ENCODE data around the gene EIF5A. TPM values are rescaled to one million over a fixed set of nuclear protein-coding genes. Genes with fewer than 3 reads are reported as not detected.
A peak's percentile ranks its signal among the peaks of the same experiment; 100 is the strongest.
"Not testable (repeated sequence)": the region's sequence is repeated elsewhere in the genome, so short reads cannot be mapped to it uniquely, and the experiment has no call there.

Gene EIF5A
- polyA plus RNA-seq, 1 donor (not counting 4 experiments of a cell fraction or from before 2014, with no cell fraction given) = 948 TPM

DNA sequence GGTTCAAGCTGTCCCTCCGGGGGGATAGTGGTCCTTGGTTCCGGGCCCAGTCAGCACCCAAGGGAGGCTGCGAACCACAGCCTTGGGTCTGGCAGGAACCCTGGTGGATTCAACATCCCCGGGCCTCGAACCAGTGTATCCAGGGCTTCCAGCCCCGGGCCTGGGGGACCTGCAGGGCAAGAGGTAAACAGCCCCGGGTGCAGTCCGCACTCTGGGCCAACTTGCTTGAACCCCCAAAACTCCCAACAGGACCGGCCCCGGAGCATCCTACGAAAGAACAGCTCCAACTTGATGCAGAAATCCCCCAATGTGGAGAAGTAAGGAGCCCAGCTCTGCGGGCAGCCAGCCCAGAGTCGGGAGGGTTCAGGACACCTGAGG is 23.2 kb downstream of the EIF5A start:
- Histone ChIP-seq H3K9ac (ENCODE audit: control insufficient read depth, extremely low read depth, insufficient read depth, low read length) (peak overlapping the region; percentile 91), H3K4me1 (ENCODE audit: control insufficient read depth, extremely low read depth, insufficient read depth, low read length) (peaks cover 8% of the 10 kb centered on the region), H3K9me3 (ENCODE audit: control insufficient read depth, low read depth, low read length) (no peaks in the 10 kb centered on the region), H3K27me3 (ENCODE audit: control insufficient read depth, extremely low read depth, insufficient read depth, low read length) (no peaks in the 10 kb centered on the region), H4K20me1 (ENCODE audit: control insufficient read depth, extremely low read depth, insufficient read depth, low read length) (no peaks in the 10 kb centered on the region), H3K9me1 (ENCODE audit: control insufficient read depth, extremely low read depth, insufficient read depth, low read length) (peaks cover 2% of the 10 kb centered on the region), H3K79me2 (ENCODE audit: control insufficient read depth, insufficient read depth, low read length) (peaks cover 17% of the 10 kb centered on the region), H3K4me3 (ENCODE audit: control insufficient read depth in 2 of 3, extremely low read depth in 1 of 3, insufficient read depth in 2 of 3, low read depth in 1 of 3, low read length in 3 of 3) (peak overlapping the region; percentile 34 to 95 (median 90)), H2AFZ (ENCODE audit: control insufficient read depth, low read length) (peak overlapping the region; percentile 84), H3K27ac (ENCODE audit: control insufficient read depth, insufficient read depth, low read length) (peak overlapping the region; percentile 20), H3K4me2 (ENCODE audit: control insufficient read depth, extremely low read depth, insufficient read depth, low read depth, low read length) (peak overlapping the region; percentile 99), H3K36me3 (ENCODE audit: control insufficient read depth in 2 of 2, extremely low read depth in 1 of 2, insufficient read depth in 2 of 2, low read length in 2 of 2) (peaks cover 8 to 14% of the 10 kb centered on the region in 2 experiments)
- no peak for FAIRE-seq
- dilution Hi-C loops (cut with MboI; ENCODE audit: extremely low pct_ligation_motif_present, low sequenced_read_pairs) = no loop called here
- TF ChIP-seq CTCF (optimal IDR thresholded peaks at IDR 0.05 in 1 of 3, IDR thresholded peaks at IDR 0.05 in 1 of 3, conservative IDR thresholded peaks at IDR 0.05 in 1 of 3; ENCODE audit: extremely low read depth in 1 of 3, insufficient read depth in 2 of 3, low read length in 3 of 3) (no peak), EZH2 (IDR thresholded peaks at IDR 0.05; ENCODE audit: low read length) (no peak)
- DNase-seq (ENCODE audit: low read depth, low spot score) = no peak

DNA sequence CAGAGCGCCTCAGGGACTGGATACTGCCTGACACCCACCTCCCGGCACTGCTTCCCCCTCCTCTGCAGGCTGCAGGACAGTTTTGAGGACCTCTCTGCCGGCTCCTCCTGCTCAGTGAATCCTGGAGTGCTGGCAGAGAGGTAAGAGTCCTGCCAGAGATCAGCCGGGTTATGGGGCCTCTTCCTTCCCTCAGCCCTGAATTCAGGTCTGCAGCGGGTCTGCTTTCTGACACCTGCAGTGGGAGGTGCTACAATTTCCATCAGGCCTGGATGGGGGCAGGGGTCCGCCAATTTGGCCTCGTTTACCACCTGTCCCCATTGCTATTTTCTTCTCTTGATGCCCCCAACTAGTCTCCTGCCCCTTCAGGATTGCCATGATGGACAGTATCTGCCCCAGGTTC is 24.7 kb downstream of the EIF5A start:
- no peak overlapping the region for H3K9ac ChIP-seq (ENCODE audit: control insufficient read depth, extremely low read depth, insufficient read depth, low read length)
- no peak for FAIRE-seq
- peaks cover 2% of the 10 kb centered on the region for H3K9me1 ChIP-seq (ENCODE audit: control insufficient read depth, extremely low read depth, insufficient read depth, low read length)
- TF ChIP-seq CTCF (optimal IDR thresholded peaks at IDR 0.05 in 1 of 3, IDR thresholded peaks at IDR 0.05 in 1 of 3, conservative IDR thresholded peaks at IDR 0.05 in 1 of 3; ENCODE audit: extremely low read depth in 1 of 3, insufficient read depth in 2 of 3, low read length in 3 of 3) = no peak
- no peak for TF ChIP-seq EZH2 (IDR thresholded peaks at IDR 0.05; ENCODE audit: low read length)
- DNase-seq (ENCODE audit: low read depth, low spot score) = no peak
- no peak overlapping the region for H3K4me2 ChIP-seq (ENCODE audit: control insufficient read depth, extremely low read depth, insufficient read depth, low read depth, low read length)
- peaks cover 0 to under 1% of the 10 kb centered on the region in 2 experiments for H3K36me3 ChIP-seq (ENCODE audit: control insufficient read depth in 2 of 2, extremely low read depth in 1 of 2, insufficient read depth in 2 of 2, low read length in 2 of 2)
- H3K4me1 ChIP-seq (ENCODE audit: control insufficient read depth, extremely low read depth, insufficient read depth, low read length) = peaks cover 8% of the 10 kb centered on the region
- H3K79me2 ChIP-seq (ENCODE audit: control insufficient read depth, insufficient read depth, low read length) = peaks cover 16% of the 10 kb centered on the region
- H3K4me3 ChIP-seq (ENCODE audit: control insufficient read depth in 2 of 3, extremely low read depth in 1 of 3, insufficient read depth in 2 of 3, low read depth in 1 of 3, low read length in 3 of 3) = no peak overlapping the region
- no peak overlapping the region for H2AFZ ChIP-seq (ENCODE audit: control insufficient read depth, low read length)
- no peaks in the 10 kb centered on the region for H3K9me3 ChIP-seq (ENCODE audit: control insufficient read depth, low read depth, low read length)
- no peaks in the 10 kb centered on the region for H4K20me1 ChIP-seq (ENCODE audit: control insufficient read depth, extremely low read depth, insufficient read depth, low read length)
- H3K27me3 ChIP-seq (ENCODE audit: control insufficient read depth, extremely low read depth, insufficient read depth, low read length) = no peaks in the 10 kb centered on the region
- dilution Hi-C loops (cut with MboI; ENCODE audit: extremely low pct_ligation_motif_present, low sequenced_read_pairs) = no loop called here
- no peak overlapping the region for H3K27ac ChIP-seq (ENCODE audit: control insufficient read depth, insufficient read depth, low read length)

GRCh38 chr17:7332600-7333069 is 25.2 kb downstream of the EIF5A start:
- H2AFZ ChIP-seq (ENCODE audit: control insufficient read depth, low read length); DNase-seq (ENCODE audit: low read depth, low spot score); dilution Hi-C loops (cut with MboI; ENCODE audit: extremely low pct_ligation_motif_present, low sequenced_read_pairs); H3K9ac ChIP-seq (ENCODE audit: control insufficient read depth, extremely low read depth, insufficient read depth, low read length); H3K27me3 ChIP-seq (ENCODE audit: control insufficient read depth, extremely low read depth, insufficient read depth, low read length); H4K20me1 ChIP-seq (ENCODE audit: control insufficient read depth, extremely low read depth, insufficient read depth, low read length); H3K4me2 ChIP-seq (ENCODE audit: control insufficient read depth, extremely low read depth, insufficient read depth, low read depth, low read length); H3K9me3 ChIP-seq (ENCODE audit: control insufficient read depth, low read depth, low read length); H3K36me3 ChIP-seq (ENCODE audit: control insufficient read depth in 2 of 2, extremely low read depth in 1 of 2, insufficient read depth in 2 of 2, low read length in 2 of 2); H3K4me1 ChIP-seq (ENCODE audit: control insufficient read depth, extremely low read depth, insufficient read depth, low read length); H3K27ac ChIP-seq (ENCODE audit: control insufficient read depth, insufficient read depth, low read length); H3K4me3 ChIP-seq (ENCODE audit: control insufficient read depth in 2 of 3, extremely low read depth in 1 of 3, insufficient read depth in 2 of 3, low read depth in 1 of 3, low read length in 3 of 3); H3K9me1 ChIP-seq (ENCODE audit: control insufficient read depth, extremely low read depth, insufficient read depth, low read length): not testable (repeated sequence)
- H3K79me2 ChIP-seq (ENCODE audit: control insufficient read depth, insufficient read depth, low read length) = peaks cover 12% of the 10 kb centered on the region
- FAIRE-seq = peak; percentile 23

Data from keratinocyte (primary cell).